ENCODE results near the gene SNU13.
"Not testable (repeated sequence)": the region's sequence is repeated elsewhere in the genome, so short reads cannot be mapped to it uniquely, and the experiment has no call there.

DNA sequence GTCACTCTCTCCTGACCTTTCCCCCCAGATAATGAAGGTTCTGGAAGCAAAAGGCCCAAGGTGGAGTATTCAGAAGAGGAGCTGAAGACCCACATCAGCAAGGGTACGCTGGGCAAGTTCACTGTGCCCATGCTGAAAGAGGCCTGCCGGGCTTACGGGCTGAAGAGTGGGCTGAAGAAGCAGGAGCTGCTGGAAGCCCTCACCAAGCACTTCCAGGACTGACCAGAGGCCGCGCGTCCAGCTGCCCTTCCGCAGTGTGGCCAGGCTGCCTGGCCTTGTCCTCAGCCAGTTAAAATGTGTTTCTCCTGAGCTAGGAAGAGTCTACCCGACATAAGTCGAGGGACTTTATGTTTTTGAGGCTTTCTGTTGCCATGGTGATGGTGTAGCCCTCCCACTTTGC, 25.1 kb downstream of the SNU13 start:
- TF ChIP-seq, protein P1, sequence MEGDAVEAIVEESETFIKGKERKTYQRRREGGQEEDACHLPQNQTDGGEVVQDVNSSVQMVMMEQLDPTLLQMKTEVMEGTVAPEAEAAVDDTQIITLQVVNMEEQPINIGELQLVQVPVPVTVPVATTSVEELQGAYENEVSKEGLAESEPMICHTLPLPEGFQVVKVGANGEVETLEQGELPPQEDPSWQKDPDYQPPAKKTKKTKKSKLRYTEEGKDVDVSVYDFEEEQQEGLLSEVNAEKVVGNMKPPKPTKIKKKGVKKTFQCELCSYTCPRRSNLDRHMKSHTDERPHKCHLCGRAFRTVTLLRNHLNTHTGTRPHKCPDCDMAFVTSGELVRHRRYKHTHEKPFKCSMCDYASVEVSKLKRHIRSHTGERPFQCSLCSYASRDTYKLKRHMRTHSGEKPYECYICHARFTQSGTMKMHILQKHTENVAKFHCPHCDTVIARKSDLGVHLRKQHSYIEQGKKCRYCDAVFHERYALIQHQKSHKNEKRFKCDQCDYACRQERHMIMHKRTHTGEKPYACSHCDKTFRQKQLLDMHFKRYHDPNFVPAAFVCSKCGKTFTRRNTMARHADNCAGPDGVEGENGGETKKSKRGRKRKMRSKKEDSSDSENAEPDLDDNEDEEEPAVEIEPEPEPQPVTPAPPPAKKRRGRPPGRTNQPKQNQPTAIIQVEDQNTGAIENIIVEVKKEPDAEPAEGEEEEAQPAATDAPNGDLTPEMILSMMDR (IDR thresholded peaks at IDR 0.05; ENCODE audit: poor library complexity, severe bottlenecking): not testable (repeated sequence)
- TF ChIP-seq POLR2AphosphoS5 (IDR thresholded peaks at IDR 0.05); EZH2 (IDR thresholded peaks at IDR 0.05; ENCODE audit: borderline replicate concordance, insufficient read depth, low read length, poor library complexity, severe bottlenecking); EP300 (conservative IDR thresholded peaks at IDR 0.05; ENCODE audit: poor library complexity, severe bottlenecking); SMC3 (conservative IDR thresholded peaks at IDR 0.05; ENCODE audit: poor library complexity); TAF1 (IDR thresholded peaks at IDR 0.05; ENCODE audit: low read depth); MXI1 (conservative IDR thresholded peaks at IDR 0.05; ENCODE audit: poor library complexity, severe bottlenecking): not testable (repeated sequence)
- TF ChIP-seq, protein P2, sequence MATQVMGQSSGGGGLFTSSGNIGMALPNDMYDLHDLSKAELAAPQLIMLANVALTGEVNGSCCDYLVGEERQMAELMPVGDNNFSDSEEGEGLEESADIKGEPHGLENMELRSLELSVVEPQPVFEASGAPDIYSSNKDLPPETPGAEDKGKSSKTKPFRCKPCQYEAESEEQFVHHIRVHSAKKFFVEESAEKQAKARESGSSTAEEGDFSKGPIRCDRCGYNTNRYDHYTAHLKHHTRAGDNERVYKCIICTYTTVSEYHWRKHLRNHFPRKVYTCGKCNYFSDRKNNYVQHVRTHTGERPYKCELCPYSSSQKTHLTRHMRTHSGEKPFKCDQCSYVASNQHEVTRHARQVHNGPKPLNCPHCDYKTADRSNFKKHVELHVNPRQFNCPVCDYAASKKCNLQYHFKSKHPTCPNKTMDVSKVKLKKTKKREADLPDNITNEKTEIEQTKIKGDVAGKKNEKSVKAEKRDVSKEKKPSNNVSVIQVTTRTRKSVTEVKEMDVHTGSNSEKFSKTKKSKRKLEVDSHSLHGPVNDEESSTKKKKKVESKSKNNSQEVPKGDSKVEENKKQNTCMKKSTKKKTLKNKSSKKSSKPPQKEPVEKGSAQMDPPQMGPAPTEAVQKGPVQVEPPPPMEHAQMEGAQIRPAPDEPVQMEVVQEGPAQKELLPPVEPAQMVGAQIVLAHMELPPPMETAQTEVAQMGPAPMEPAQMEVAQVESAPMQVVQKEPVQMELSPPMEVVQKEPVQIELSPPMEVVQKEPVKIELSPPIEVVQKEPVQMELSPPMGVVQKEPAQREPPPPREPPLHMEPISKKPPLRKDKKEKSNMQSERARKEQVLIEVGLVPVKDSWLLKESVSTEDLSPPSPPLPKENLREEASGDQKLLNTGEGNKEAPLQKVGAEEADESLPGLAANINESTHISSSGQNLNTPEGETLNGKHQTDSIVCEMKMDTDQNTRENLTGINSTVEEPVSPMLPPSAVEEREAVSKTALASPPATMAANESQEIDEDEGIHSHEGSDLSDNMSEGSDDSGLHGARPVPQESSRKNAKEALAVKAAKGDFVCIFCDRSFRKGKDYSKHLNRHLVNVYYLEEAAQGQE (IDR thresholded peaks at IDR 0.05; ENCODE audit: borderline replicate concordance): not testable (repeated sequence)

Data from neural cell (in vitro differentiated cells).